GDM1 (cell line): ENCODE measurements around the gene RALGAPA2.
A peak's percentile ranks its signal among the peaks of the same experiment; 100 is the strongest.

ENCODE experiments used
- DNase-seq: peaks from one replicate; lab custom pipeline; 2025; lab: John Stamatoyannopoulos, UW

RALGAPA2 gene

DNA sequence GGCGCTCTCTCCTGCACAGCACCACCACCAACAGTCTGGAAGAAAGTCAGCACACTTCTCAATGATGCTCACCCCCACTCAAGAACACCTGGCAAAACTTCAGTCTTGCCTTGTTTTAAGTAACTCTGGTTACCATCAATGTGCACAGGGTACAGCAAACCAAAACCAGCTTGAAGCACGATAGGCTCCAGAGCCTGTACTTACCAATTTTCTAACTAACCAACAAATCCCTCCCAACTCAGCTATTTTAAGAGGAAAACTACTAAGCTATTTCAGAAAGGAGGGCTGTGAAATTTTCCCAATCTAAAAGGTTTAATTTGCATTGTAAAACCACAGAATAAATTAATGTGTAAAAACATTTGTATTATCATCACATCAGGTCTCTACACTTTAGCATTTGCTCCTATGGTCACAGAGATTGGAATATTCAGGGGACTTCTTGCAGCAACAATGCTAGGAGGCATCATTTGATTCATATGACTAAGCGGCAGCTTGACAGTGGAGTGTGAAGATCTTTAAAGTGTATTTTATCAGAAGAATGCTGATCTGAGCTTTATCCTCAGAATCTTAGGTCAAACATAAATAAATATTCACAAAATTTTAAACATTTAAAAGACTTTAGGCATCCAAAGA is 82.8 kb downstream of the RALGAPA2 start:
- DNase-seq: no peak

DNA sequence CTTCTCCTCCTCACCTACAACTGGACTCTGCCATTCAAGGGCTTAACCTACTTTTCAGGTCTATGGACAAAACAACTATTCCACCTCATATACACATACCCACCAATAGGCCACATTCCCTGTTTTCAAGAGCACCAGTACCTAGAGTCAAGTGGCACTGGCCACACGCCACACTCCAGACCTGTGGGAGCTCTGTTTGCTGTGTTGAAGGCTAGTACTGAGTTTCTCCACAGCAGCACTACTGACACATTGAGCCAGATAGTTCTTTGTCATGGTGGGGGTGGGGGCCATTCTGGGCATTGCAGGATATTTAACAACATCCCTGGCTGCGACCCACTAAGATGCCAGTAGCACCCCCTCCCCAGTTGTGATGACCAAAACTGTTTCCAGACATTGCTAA is 84.1 kb downstream of the RALGAPA2 start:
- no peak for DNase-seq

- DNase-seq: no peak
Observed at GRCh38 chr20:20627471-20627870, 85.0 kb downstream of the RALGAPA2 start.

DNA sequence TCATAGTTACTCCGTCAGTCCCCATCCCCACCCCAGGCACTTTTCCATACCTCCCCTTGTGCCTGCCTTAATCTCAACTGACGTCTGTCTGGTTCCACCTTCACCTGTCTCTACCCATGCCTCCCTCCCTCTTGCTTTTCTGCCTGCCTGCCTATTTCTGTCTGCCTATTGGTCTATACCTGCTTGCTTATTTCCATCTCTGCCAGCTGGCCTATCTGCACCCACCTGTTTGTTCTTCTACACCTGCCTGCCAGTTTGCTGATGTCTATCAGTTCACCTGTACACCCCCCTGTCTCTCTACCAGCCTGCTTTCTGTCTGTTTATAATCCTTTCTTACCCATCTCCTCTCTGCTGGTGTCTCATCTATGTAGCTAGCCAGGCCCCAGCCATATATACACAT is 87.5 kb downstream of the RALGAPA2 start:
- DNase-seq: no peak

GRCh38 chr20:20621195-20621594 is 91.2 kb downstream of the RALGAPA2 start:
- no peak for DNase-seq

DNA sequence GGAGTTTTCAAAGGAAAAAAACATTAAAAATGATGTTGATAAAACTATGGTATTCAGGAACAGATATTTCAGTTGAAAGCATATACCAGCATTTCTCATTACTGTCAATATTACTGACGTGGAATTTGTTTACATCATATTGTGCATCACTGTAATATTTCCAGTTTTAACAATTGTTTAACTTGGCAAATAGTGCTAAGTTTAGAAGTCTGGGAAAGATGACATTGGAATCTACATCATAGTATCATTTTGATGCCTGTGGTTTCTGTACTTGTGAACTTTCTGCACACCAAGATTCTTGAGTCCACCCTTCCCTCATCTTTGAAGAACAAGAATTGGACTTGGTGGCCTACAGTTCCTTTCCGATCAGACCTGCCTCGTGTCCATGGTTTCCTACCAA is 98.1 kb downstream of the RALGAPA2 start:
- no peak for DNase-seq

DNA sequence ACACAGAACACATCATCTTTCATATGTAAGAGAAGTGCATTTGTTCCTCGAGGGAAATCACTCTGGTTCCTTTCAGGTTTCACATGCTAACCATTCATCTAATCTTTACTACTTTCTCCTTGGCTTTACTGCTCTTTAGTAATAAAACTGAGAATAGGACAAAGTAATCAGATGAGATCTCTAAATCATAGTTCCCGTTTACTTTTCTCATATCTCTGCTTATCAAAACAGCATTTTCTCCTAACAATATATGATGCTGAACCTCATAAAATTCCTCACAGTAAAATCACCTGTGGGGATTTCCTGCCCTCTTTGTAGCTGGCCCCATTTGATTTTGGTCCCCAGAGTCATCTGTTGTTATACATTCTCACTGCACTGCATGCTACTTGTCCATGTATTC is 100.2 kb downstream of the RALGAPA2 start:
- DNase-seq: no peak

GRCh38 chr20:20611167-20611566 is 101.3 kb downstream of the RALGAPA2 start:
- no peak for DNase-seq

- no peak for DNase-seq
Observed at GRCh38 chr20:20609522-20609921, 102.9 kb downstream of the RALGAPA2 start.

GRCh38 chr20:20608641-20609040 is 103.8 kb downstream of the RALGAPA2 start:
- no peak for DNase-seq

GRCh38 chr20:20608041-20608440 is 104.4 kb downstream of the RALGAPA2 start:
- no peak for DNase-seq

DNA sequence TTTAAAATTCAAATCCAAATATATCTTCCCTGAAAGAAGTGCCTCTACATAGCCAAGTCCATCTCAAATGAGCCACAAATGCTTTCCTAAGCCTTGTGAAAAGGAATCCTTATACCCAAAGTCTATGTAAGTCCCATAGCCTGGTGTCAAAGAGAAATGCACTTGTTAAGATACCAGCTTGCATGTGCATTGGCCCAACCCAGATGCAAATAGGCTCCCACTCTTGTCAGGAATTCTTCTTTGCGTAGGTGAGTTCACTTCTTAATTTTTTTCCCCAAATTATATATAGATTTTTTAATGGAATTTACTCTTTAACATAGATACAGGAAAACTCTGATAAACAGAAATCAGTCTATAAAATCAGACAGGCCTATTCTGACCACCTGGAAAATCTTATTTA is 105.6 kb downstream of the RALGAPA2 start:
- no peak for DNase-seq

- DNase-seq: peak; percentile 1
Observed at GRCh38 chr20:20606050-20606449, 106.4 kb downstream of the RALGAPA2 start.

DNA sequence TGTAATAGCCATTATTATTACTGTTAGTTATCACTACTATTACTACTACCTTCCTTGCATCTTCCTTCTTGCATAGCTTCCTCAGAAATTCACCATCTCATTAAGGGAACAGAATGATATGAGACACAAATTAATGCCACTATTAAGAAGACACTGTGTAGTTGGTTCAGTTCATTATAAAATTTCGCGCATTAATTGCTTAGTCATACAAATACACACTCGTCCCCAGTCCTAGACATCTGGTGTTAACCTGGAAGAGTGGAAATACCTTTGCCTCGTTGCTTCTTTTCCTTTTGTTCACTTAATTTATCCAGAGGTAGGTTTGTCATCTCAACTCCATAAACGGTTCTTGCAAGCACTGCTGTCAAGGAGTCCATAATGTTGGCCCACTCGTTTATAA is 107.5 kb downstream of the RALGAPA2 start:
- DNase-seq: no peak

GRCh38 chr20:20604357-20604756 is 108.1 kb downstream of the RALGAPA2 start:
- DNase-seq: no peak

DNA sequence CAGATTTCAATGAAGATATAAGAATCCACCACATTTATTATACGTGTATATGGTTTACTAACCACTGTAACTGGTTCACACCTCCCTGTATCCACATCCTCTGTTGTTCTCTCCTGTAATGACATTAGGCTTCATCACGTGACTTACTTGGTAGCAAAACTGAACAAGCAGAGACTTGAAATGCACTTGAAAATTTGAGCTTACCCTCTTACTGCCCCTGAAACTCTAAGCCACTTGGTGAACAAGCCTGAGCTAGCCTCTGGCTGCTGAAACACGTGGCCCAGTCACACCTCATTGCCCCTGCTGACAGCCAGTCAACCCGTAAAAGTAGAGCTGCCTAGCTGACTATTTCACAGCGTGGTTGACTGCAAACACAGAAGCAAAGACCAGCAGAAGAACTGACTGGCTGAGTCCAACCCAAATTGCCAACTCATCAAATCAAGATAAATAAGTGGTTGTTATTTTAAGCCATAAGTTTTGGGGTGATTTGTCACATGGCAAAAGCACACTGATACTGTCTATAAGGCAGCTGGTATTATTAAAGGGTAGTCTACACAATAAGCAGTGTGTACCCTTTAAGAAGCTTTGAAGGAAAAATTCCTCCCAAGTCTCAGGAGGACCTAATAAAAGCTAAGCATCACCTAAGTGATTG is 109.0 kb downstream of the RALGAPA2 start:
- no peak for DNase-seq

- no peak for DNase-seq
Observed at GRCh38 chr20:20597966-20598365, 114.5 kb downstream of the RALGAPA2 start.

GRCh38 chr20:20594171-20594530 is 118.3 kb downstream of the RALGAPA2 start:
- DNase-seq: no peak

DNA sequence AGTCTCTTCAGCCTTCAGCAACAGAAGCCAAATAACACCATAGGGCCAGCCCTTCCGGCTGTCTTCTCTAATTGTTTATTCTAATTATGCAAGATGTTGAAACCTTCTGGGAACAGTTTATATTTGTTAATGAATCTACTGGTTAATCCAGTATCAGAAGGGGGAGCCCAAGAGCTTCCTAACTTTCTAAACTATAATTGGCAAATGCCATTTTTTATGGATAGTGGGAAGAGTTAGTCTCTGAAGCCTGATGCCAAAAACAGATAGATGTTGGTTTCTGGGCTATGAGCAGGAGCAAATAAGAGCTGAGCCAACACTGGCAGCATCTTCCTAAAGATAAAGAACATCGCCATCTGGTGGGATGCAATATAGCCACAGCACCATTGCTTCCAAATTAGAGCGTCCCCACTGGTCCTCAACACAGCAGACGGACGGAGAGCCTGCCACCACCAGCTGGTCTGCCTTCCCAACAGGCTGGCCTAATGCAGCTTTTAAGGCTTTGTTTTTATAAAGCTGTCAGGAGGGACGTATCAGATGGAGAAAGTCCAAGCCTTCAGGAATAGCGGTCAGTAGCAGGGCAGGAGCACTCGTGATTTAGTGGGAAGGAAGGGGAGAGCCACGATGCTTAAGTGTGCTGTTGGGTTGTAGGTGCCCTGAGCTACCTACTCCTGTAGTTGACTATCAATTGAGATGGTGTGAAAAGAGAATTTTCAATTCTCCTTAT is 118.8 kb downstream of the RALGAPA2 start:
- no peak for DNase-seq

- DNase-seq: no peak
Observed at GRCh38 chr20:20585146-20585545, 127.3 kb downstream of the RALGAPA2 start.

- no peak for DNase-seq
Observed at GRCh38 chr20:20582734-20583133, 129.7 kb downstream of the RALGAPA2 start.

- no peak for DNase-seq
Observed at GRCh38 chr20:20580139-20580538, 132.3 kb downstream of the RALGAPA2 start.

GRCh38 chr20:20578838-20579237 is 133.6 kb downstream of the RALGAPA2 start:
- DNase-seq: no peak
